NOMO-1 treated with dmso at 0.1 percent for 144 hours (cell line): Measurements from ENCODE around the gene TMEM63C.
"Not testable (repeated sequence)": the region's sequence is repeated elsewhere in the genome, so short reads cannot be mapped to it uniquely, and the experiment has no call there.

Source experiments
- DNase-seq: peaks from one replicate; lab custom pipeline; 2025; ENCODE audit not compliant: unreplicated experiment; lab: John Stamatoyannopoulos, UW

TMEM63C gene

DNA sequence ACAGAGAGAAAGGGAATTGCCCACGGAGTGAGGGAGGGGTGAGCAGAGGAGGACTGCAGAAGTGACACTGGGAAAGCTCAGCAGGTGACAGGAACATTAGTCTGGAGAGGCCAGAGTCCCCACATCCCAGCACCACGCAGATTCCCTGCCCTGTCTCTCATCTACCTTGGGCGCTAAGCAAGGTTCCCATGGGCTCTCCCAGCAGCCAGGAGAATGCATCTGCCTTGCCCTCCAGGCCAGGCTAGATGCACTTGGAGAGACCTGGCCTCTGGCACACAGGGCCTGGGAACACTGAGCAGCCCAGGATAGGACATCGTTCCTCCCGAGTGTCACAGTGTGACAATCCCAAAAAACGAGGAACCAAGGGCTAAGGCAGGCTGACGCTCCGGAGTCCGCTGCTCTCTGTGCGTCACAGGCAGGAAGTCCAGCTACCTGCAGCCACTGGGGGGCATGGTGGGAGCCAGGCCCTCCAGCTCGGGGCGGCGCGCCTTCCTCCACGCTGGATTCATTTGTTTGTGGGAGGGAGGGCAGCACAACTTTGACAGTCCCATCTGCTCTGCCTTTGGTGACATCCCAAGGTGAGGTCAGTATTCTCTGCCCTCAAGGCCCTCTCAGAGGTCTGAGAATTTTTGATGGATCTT is 94.8 kb downstream of the TMEM63C start:
- DNase-seq: no peak

- DNase-seq: no peak
These were observed 95.4 kb downstream of the TMEM63C start for GRCh38 chr14:77276959-77277358.

- no peak for DNase-seq
These were observed 97.0 kb downstream of the TMEM63C start for GRCh38 chr14:77278461-77279230.

DNA sequence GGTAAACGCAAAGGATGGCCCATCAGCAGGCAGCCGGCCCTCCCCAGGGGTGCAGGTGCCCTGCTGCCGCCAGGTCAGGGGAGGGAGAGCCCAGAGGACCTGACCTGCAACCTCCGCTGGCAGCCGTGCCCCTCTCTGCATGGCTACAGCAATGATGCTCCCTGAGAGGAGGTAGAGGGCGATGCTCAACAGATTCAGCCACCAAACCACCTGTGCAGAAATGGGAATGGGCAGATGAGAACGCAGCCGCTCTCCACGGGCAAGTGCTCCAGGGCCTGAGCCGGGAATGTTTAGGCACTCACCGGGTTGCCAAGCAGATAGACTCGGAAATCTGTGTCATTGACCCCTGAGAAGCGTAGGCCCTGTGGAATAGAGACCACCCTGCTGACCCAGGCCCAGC is 98.1 kb downstream of the TMEM63C start:
- no peak for DNase-seq

GRCh38 chr14:77280921-77281320 is 99.3 kb downstream of the TMEM63C start:
- DNase-seq: not testable (repeated sequence)

- DNase-seq: no peak
These were observed 100.3 kb downstream of the TMEM63C start for GRCh38 chr14:77281852-77282410.

- DNase-seq: no peak
These were observed 102.5 kb downstream of the TMEM63C start for GRCh38 chr14:77284066-77284465.

DNA sequence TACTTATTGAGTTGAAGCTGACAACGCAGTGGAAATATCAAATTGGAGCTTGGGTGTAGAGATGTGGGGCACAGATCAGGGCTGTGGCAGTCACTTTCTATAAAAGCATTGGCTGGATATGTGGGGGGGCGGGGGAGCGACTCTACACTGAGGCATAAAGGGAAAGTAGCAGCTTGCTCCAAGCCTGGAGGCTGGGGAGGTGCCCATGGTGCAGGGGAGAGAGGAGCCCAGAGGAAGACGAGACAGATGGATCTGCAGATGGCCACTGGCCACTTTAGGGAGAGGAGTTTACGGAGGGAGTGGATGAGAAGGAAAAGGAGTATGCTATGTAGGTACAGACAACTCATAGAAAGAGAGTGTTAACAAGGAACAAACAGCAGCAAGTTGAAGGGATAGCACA is 102.9 kb downstream of the TMEM63C start:
- DNase-seq: no peak

DNA sequence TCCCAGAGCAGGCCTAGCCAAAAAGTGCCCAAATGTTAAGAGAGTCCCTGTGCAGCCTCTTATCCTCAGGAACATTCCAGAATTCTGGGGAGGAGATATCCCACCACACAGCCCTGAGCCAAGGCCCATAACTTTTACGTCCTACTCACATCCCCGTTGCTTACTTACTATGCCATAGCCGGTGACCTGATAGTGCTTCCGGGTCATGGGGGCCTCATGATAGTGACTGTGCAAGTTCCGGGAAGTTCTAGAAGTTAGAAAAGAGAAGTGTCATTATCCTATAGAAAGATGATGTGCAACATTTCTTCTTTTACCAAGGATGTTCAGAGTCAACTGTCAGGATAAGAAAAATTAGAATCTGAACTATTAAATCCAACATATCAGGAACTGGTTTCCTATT is 105.0 kb downstream of the TMEM63C start:
- DNase-seq: no peak

- no peak for DNase-seq
These were observed 109.1 kb downstream of the TMEM63C start for GRCh38 chr14:77290705-77291104.

- no peak for DNase-seq
These were observed 114.6 kb downstream of the TMEM63C start for GRCh38 chr14:77296155-77296554.

- DNase-seq: no peak
These were observed 115.3 kb downstream of the TMEM63C start for GRCh38 chr14:77296906-77297305.

GRCh38 chr14:77299771-77300170 is 118.2 kb downstream of the TMEM63C start:
- no peak for DNase-seq

DNA sequence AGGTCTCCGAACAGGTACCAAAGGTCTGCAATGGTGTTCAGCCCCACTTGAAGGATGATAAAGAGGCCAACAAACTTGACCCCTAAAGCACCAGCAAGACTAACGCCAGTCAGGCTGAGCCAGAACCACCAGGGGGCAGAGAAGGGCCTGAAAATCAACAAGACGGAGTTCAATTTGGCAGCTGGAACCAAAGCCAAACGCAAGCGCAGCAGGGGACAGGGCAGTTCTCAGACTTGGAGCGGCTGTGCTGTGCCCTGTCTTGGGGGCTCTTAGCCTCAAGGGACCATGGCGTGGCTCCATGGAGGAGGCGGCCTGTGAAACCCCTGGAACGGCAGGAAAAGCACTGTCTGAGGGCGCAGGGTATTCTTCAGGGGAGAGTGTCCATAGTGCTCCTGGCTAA is 119.5 kb downstream of the TMEM63C start:
- peak; percentile 45 for DNase-seq

DNA sequence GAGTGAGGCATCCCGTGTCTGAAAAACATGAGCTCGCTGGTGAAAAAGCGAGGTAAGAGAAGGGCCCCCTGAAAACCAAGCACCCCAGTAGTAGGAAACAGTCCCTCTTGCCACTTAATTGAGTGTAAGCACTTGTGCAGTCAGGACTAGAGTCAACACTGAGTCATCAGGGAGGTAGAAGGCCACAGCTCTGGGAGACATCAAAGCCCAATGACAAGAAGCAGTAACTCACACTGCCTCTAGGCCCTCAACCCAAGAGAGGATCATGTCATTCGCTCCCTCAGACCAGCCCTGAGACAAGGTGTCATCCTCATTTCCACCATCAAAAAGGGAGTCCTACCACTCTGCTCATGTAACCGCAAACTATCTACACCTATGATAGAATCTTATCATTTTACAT is 121.3 kb downstream of the TMEM63C start:
- no peak for DNase-seq

DNA sequence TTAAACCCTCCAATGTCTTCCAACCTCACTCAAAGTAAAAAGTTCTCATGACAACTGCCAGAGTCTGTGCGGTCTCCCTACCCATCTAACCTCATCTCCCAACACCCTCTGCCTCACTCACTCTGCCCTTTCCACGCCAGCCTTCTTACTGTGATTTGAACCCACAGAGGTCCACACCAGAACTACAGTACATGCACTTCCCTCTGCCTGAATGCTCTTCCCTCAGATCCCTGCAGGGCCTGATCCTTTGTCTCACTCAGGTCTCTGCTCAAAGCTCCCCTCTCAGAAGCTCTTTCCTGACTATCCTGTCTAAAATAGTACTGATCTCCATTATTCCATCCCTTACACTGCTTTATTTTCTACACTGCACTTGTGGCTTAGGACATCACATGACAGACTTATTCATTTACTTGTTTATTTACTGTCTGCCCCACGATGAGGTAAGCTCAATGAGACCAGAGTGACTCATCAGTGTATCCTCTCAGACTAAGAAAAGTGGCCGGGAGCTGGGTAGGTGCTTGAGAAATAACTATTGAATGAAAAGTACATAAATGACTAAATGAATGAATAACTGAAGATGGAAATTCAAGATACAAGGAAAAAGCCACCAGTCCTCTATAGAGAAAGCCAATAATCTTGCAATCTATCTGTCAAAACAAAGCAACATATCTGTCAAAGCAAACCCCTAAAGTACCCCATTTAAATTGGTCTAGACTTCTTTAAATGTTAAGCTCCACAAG is 122.0 kb downstream of the TMEM63C start:
- DNase-seq: peak; percentile 28

- no peak for DNase-seq
These were observed 124.1 kb downstream of the TMEM63C start for GRCh38 chr14:77305696-77306095.

DNA sequence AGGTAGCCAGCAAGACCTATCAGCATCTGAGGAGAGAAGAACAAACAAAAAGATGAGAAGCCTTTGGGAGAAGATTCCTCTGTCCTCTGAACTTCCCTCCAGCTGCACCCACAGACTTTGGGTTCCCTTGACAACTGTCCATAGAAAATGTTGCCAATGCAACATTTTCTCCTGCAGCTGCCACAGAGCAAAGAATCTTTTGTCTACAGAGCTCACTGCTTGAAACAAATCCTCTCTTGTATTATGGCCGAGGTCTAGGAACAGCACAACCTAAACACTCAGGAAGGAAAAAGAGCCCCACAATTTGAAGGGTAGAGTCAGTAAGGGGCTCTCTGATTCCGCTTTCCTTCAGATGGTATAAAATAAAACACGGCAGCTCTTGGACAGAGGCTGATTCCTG is 124.8 kb downstream of the TMEM63C start:
- no peak for DNase-seq

GRCh38 chr14:77306851-77307496 is 125.4 kb downstream of the TMEM63C start:
- no peak for DNase-seq
